K562 (cell line): Measurements from ENCODE around the gene WDR5B. TPM values are rescaled to one million over a fixed set of nuclear protein-coding genes. Genes with fewer than 3 reads are reported as not detected.
A peak's percentile ranks its signal among the peaks of the same experiment; 100 is the strongest.

Experiments used
- ATAC-seq: fragments of 200-7000 bp; cut with Tn5 transposase; 3 replicates; pipeline ENCODE4 v1.9.1; 2020; ENCODE audit warnings: moderate library complexity
- BruUV-seq: library from RNA; stranded (reverse); fragments of 400-500 nt; replicated peaks from 2 replicates; lab custom pipeline; 2021; lab: Mats Ljungman, UMichigan
- CTCF ChIA-PET: fragments of 300-600 bp; formaldehyde crosslinking; extraction: SDS; loops from one replicate; lab custom pipeline; 2021; ENCODE audit warnings: low intra/inter-chr PET ratio; lab: Yijun Ruan, JAX
- POLR2A ChIA-PET: fragments of 300-600, 350-650 bp; sonication (Branson Sonifier 250); formaldehyde crosslinking; extraction: SDS; loops from one replicate; lab custom pipeline; 2021; ENCODE audit warnings: antibody characterized with exemption, inconsistent platforms; lab: Yijun Ruan, JAX
- DNase-seq, 4 experiments: peaks; one replicate each; pipeline versions ENCODE4 v3.0.0 to v3.0.0-alpha.2; 2011 to 2018; ENCODE audit warnings: low spot score in 3 of 4, mixed read lengths in 3 of 4; ENCODE audit errors: extremely low read depth in 1 of 4
- FAIRE-seq: peaks from 2 replicates; lab custom pipeline; 2011; peaks lifted over from hg19 to GRCh38; lab: Jason Lieb, UNC
- H2AFZ ChIP-seq: 2 replicates; pipeline ENCODE4 v1.6.0; 2011; ENCODE audit warnings: low read depth, low read length, control low read depth, inconsistent platforms
- H3K27ac ChIP-seq: fragments of 200-600 bp; 3 replicates; pipeline ENCODE4 v1.8.0; 2011; ENCODE audit warnings: low read depth, mild to moderate bottlenecking, control low read depth, inconsistent platforms, low read length, moderate library complexity, mixed read lengths; ENCODE audit errors: extremely low read depth
- H3K27me3 ChIP-seq, 2 experiments: fragments of 300-600 bp in 1 of 2; 2 replicates in 1 of 2; 3 replicates in 1 of 2; pipeline versions ENCODE4 v1.6.0 to v1.8.0; 2011; ENCODE audit warnings: inconsistent platforms in 2 of 2, low read length in 2 of 2, mild to moderate bottlenecking in 1 of 2, mixed read lengths in 1 of 2, moderate library complexity in 1 of 2; ENCODE audit not compliant: control insufficient read depth in 2 of 2, insufficient read depth in 2 of 2
- H3K36me3 ChIP-seq: fragments of 300-600 bp; 3 replicates; pipeline ENCODE4 v1.8.0; 2011; ENCODE audit warnings: mild to moderate bottlenecking, low read length, inconsistent platforms; ENCODE audit not compliant: control insufficient read depth, insufficient read depth
- H3K4me1 ChIP-seq, 2 experiments: fragments of 200-600 bp in 1 of 2; replicated peaks in 1 of 2; 2 replicates in 1 of 2; 3 replicates in 1 of 2; pipeline versions ENCODE4 v1.5.1 to v1.8.0; 2011; ENCODE audit warnings: inconsistent platforms in 2 of 2, low read length in 2 of 2, mild to moderate bottlenecking in 1 of 2, mixed read lengths in 1 of 2, moderate library complexity in 1 of 2; ENCODE audit not compliant: control insufficient read depth in 2 of 2, insufficient read depth in 2 of 2
- H3K4me2 ChIP-seq: 2 replicates; pipeline ENCODE4 v1.6.1; 2011; ENCODE audit warnings: low read length, control low read depth, inconsistent platforms, mixed read lengths; ENCODE audit not compliant: insufficient read depth
- H3K4me3 ChIP-seq: fragments of 200-600 bp; sonication (generic), shearing (Covaris generic); 2 replicates; pipeline ENCODE4 v1.5.1; 2016; ENCODE audit warnings: control low read depth, inconsistent platforms
- H3K79me2 ChIP-seq: fragments of 200-600 bp; 3 replicates; pipeline ENCODE4 v1.8.0; 2011; ENCODE audit warnings: low read length, inconsistent platforms; ENCODE audit not compliant: control insufficient read depth, insufficient read depth
- H3K9ac ChIP-seq, 2 experiments: 2 replicates each; pipeline versions ENCODE4 v1.6.0 to v1.6.1; 2011; ENCODE audit warnings: low read depth in 2 of 2, low read length in 2 of 2, control low read depth in 1 of 2, inconsistent platforms in 1 of 2, mild to moderate bottlenecking in 1 of 2, mixed read lengths in 1 of 2; ENCODE audit not compliant: insufficient read depth in 1 of 2
- H3K9me1 ChIP-seq: one replicate; pipeline ENCODE4 v1.6.0; 2011; ENCODE audit warnings: inconsistent platforms, mild to moderate bottlenecking, low read length, moderate library complexity; ENCODE audit not compliant: control insufficient read depth, insufficient read depth
- H3K9me3 ChIP-seq: replicated peaks from 2 replicates; pipeline ENCODE4 v1.5.1; 2011; ENCODE audit warnings: low read depth, low read length, inconsistent platforms; ENCODE audit not compliant: control insufficient read depth, insufficient read depth
- H4K20me1 ChIP-seq: replicated peaks from 2 replicates; pipeline ENCODE4 v1.6.1; 2011; ENCODE audit warnings: low read length, inconsistent platforms, mixed read lengths; ENCODE audit not compliant: control insufficient read depth, insufficient read depth
- MAFK ChIP-seq: IDR thresholded peaks from 2 replicates; pipeline ENCODE4 v1.6.1; 2011; ENCODE audit warnings: low read length, improper control_type of control experiment
- REST ChIP-seq, 2 experiments: fragments of 450-650 bp; formaldehyde crosslinking in 1 of 2; IDR thresholded peaks; 2 replicates each; pipeline versions ENCODE4 v1.4.0 to v1.6.1; 2014 to 2020; ENCODE audit warnings: mild to moderate bottlenecking in 2 of 2, borderline replicate concordance in 1 of 2, low read depth in 1 of 2
- ZNF589 ChIP-seq: fragments of 200-800 bp; sonication (Bioruptor generic); IDR thresholded peaks from 2 replicates; pipeline ENCODE4 v1.6.1; 2016; ENCODE audit warnings: low read depth, missing genetic modification characterization, missing compliant biosample characterization
- WGBS: fragments of 100-300 bp; shearing (Covaris generic); methylation state at CpG from one replicate; pipeline ENCODE4 v1.1.6; 2016; ENCODE audit warnings: low coverage, mixed read lengths; ENCODE audit not compliant: insufficient coverage; ENCODE audit errors: missing lambda C conversion rate; 5-methylcytosine and 5-hydroxymethylcytosine counted together
- in situ Hi-C: fragments of 300-500 bp; cut with MboI; formaldehyde crosslinking; loops from 4 replicates; pipeline ENCODE4 v1.15.0; 2018; ENCODE audit warnings: inconsistent platforms, mixed read lengths
- intact Hi-C: fragments of 100-400 bp; cut with micrococcal nuclease; formaldehyde crosslinking; loops from 2 replicates; pipeline ENCODE4 v1.14.2; 2022
- polyA plus RNA-seq, 8 experiments: library from polyadenylated mRNA; depleted of rRNA in 4 of 8; stranded (reverse) in 5 of 8; unstranded in 3 of 8; fragments of >200 nt; fragmentation: Nextera tagmentation in 2 of 8; fragmentation: Illumina TruSeq in 1 of 8; extraction: Ambion mirVana in 2 of 8; extraction: Trizol in 1 of 8; gene quantifications; 2 replicates each; pipeline versions ENCODE4 v1.2.1 to v1.2.3, GENCODE V29; 2011 to 2014; ENCODE audit warnings: inconsistent platforms in 1 of 8, missing spikeins in 1 of 8
- total RNA-seq, 7 experiments: library from RNA; depleted of rRNA in 6 of 7; stranded (reverse); fragments of >200 nt in 6 of 7; fragmentation: Illumina TruSeq in 2 of 7; extraction: Trizol in 2 of 7; gene quantifications; 2 replicates each; pipeline versions ENCODE4 v1.2.1 to v1.2.3, GENCODE V29; 2011 to 2021; ENCODE audit warnings: low replicate concordance in 1 of 7
- TF ChIP-seq, protein P1 (sequence below): fragments of 450-650 bp; formaldehyde crosslinking; IDR thresholded peaks from 2 replicates; pipeline ENCODE4 v1.4.0; 2020; ENCODE audit warnings: mild to moderate bottlenecking, moderate library complexity

Gene WDR5B
- total and polyA plus RNA-seq, 9 of the 15 experiments (the other 6 are each of a cell fraction or from before 2014, with no cell fraction given) = 2.8 to 10.1 (median 4.2) TPM

- TF ChIP-seq MAFK (no peak), ZNF589 (CRISPR knock-in tag) (no peak)
Observed at GRCh38 chr3:122394173-122394572, 21.7 kb downstream of the WDR5B start (continued).

- Histone ChIP-seq H3K9me1 (no peaks in the 10 kb centered on the region), H3K4me1 (peaks cover 0 to 6% of the 10 kb centered on the region in 2 experiments; a peak in 2 of 5 replicates), H3K9me3 (no peaks in the 10 kb centered on the region), H3K4me2 (no peak overlapping the region), H4K20me1 (0 out of 2 replicates have a peak, but pooled peaks cover 5% of the 10 kb centered on the region), H2AFZ (no peak overlapping the region), H3K4me3 (no peak overlapping the region), H3K27me3 (no peaks in the 10 kb centered on the region), H3K27ac (no peak overlapping the region), H3K9ac (no peak overlapping the region), H3K79me2 (peaks cover 49% of the 10 kb centered on the region), H3K36me3 (peaks cover 22% of the 10 kb centered on the region; the same call in 2 of the 3 replicates)
- DNase-seq (peak; percentile 12 to 43 (median 14)), ATAC-seq (peak; percentile 44; the same call in 1 of the 3 replicates), FAIRE-seq (peak; percentile 48)
- ChIA-PET CTCF (interaction anchor here (0.7 kb wide), 1 partner anchor 168 kb away, joined by 3 read pairs; no protein-coding TSS in a partner anchor), POLR2A (interaction anchor here (1.1 to 1.3 kb wide), 3 partner anchors 9 to 22 kb away, joined by 3 to 7 read pairs (median 3); partner anchors contain the start of genes FAM162A and WDR5B)
- WGBS = 90% methylated on average over 1 of the region's 2 CpGs
- intact Hi-C loops (loop anchor here (2.0 to 5.0 kb wide), 2 partner anchors 169 to 286 kb away; partner anchors contain the start of genes DTX3L and PARP9), in situ Hi-C loops (loop anchor here (10.0 kb wide), 1 partner anchor 292 kb away; the partner anchor contains the start of gene PARP14)
- BruUV-seq = no TSS peak
- TF ChIP-seq, protein P1, sequence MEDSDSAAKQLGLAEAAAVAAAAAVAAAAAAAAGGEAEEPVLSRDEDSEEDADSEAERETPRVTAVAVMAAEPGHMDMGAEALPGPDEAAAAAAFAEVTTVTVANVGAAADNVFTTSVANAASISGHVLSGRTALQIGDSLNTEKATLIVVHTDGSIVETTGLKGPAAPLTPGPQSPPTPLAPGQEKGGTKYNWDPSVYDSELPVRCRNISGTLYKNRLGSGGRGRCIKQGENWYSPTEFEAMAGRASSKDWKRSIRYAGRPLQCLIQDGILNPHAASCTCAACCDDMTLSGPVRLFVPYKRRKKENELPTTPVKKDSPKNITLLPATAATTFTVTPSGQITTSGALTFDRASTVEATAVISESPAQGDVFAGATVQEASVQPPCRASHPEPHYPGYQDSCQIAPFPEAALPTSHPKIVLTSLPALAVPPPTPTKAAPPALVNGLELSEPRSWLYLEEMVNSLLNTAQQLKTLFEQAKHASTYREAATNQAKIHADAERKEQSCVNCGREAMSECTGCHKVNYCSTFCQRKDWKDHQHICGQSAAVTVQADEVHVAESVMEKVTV = 0 out of 2 replicates have a peak, but pooled peaks have one; percentile 44
- TF ChIP-seq REST (IDR thresholded peaks at IDR 0.05; ENCODE audit: borderline replicate concordance) (peak; percentile 32; the same call in 1 of the 2 replicates), REST (CRISPR knock-in tag; IDR thresholded peaks at IDR 0.05; ENCODE audit: low read depth) (no peak)
Observed at GRCh38 chr3:122392868-122393844, 22.7 kb downstream of the WDR5B start.
